ENCODE data around the gene WWOX. TPM values are rescaled to one million over a fixed set of nuclear protein-coding genes. Genes with fewer than 3 reads are reported as not detected.

The WWOX gene
- total and polyA plus RNA-seq, 10 donors = 5.9 to 90.3 (median 26.4) TPM

DNA sequence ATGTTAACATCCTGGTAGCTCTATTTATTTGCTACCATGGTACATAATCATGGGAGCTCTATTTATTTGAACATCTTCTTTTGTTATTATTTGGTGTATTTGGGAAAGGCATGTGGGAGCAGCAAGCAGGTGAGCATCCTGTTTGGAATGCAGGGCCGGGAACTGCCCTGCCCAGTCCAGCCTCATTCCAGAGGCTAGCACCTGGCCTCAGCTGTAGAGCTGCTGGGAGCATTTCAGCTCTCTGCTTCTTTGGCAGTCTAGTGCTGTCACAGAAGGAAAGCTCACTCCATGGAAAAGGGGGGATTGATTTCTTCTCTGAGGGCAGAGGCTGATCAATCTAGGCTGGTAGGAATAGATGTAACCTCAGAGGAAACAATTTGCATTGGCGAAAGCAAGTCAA lies 112.5 kb downstream of the WWOX start:
- Histone ChIP-seq H3K9me3 (no peaks in the 10 kb centered on the region), H3K27me3 (replicated peaks in 1 of 7) (no peaks in the 10 kb centered on the region), H3K4me3 (no peak overlapping the region), H3K36me3 (no peaks in the 10 kb centered on the region), H3K27ac (no peak overlapping the region), H3K4me1 (no peaks in the 10 kb centered on the region)
- intact Hi-C loops (cut with DNase I; ENCODE audit: low total_unique reads) = no loop called here
- WGBS, 5 donors = 88 to 99% (median 96%) methylated on average over 2 of the region's 2 CpGs
- TF ChIP-seq CTCF (IDR thresholded peaks at IDR 0.05 in 8 of 11, conservative IDR thresholded peaks at IDR 0.05 in 3 of 11) (no peak), POLR2A (IDR thresholded peaks at IDR 0.05) (no peak), POLR2AphosphoS5 (IDR thresholded peaks at IDR 0.05) (no peak)
- no peak for DNase-seq

DNA sequence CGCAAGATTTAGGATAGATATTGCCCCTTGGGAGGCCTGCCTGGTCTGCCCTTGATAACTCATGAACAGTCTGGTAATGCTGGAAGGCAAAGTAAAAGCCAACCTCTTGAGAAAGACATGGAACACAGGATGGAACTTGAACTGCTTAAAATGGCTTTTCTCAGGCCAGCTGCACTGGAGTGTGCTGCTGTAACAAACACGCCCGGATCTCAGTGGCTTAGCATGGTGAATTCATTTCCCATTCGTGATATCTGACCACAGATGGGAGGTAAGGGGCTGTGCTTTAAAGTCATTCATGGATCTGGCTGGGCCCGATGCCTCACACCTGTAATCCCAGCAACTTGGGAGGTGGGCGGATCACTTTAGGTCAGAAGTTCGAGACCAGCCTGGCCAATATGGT lies 113.2 kb downstream of the WWOX start:
- TF ChIP-seq POLR2AphosphoS5 (IDR thresholded peaks at IDR 0.05) (no peak), POLR2A (IDR thresholded peaks at IDR 0.05) (no peak), CTCF (IDR thresholded peaks at IDR 0.05 in 8 of 11, conservative IDR thresholded peaks at IDR 0.05 in 3 of 11) (no peak)
- no peak for DNase-seq
- Histone ChIP-seq H3K27me3 (replicated peaks in 1 of 7) (no peaks in the 10 kb centered on the region), H3K4me1 (no peaks in the 10 kb centered on the region), H3K27ac (no peak overlapping the region), H3K36me3 (no peaks in the 10 kb centered on the region), H3K4me3 (no peak overlapping the region), H3K9me3 (no peaks in the 10 kb centered on the region)
- 85 to 97% (median 95%) methylated on average over 7 of the region's 7 CpGs for WGBS, 5 donors
- intact Hi-C loops (cut with DNase I; ENCODE audit: low total_unique reads) = no loop called here

DNA sequence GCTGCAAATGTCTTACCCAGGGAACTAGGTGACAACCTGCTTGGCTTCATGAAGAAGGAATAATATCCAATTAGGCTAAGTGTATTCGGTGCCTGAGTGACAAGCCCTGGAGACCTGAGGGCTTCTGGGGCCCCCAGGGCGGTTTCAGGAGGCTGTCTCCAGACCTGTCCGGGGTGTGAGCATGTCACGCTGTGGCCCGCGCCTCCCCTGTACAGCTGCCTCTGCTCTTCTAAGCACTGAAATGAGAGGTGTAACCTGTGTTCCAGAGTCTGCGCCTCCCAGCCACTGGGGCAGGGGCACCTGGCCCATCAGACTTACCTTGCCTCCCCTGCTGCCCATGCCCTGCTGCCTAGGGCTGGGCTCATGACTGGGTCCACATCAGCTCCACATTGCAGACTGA lies 114.3 kb downstream of the WWOX start:
- no peak for DNase-seq
- TF ChIP-seq POLR2AphosphoS5 (IDR thresholded peaks at IDR 0.05) (no peak), CTCF (IDR thresholded peaks at IDR 0.05 in 8 of 11, conservative IDR thresholded peaks at IDR 0.05 in 3 of 11) (no peak), POLR2A (IDR thresholded peaks at IDR 0.05) (no peak)
- no peaks in the 10 kb centered on the region for H3K36me3 ChIP-seq
- H3K4me1 ChIP-seq = no peaks in the 10 kb centered on the region
- no peaks in the 10 kb centered on the region for H3K27me3 ChIP-seq (replicated peaks in 1 of 7)
- intact Hi-C loops (cut with DNase I; ENCODE audit: low total_unique reads) = no loop called here
- no peak overlapping the region for H3K4me3 ChIP-seq
- H3K9me3 ChIP-seq = no peaks in the 10 kb centered on the region
- 81 to 98% (median 95%) methylated on average over 7 of the region's 7 CpGs for WGBS, 5 donors
- no peak overlapping the region for H3K27ac ChIP-seq

DNA sequence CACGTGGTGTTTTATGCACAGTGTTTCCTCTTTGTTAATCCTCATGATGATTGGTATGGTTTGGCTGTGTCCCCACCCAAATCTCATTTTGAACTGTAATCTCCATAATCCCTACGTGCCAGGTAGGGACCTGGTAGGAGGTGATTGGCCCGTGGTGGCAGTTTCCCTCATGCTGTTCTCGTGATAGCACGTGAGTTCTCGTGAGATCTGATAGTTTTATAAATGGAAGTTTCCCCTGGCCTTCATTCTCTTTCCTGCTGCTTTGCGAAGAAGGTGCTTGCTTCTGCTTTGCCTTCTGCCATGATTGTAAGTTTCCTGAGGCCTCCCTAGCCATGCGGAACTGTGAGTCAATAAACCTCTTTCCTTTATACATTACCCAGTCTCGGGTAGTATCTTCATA lies 115.8 kb downstream of the WWOX start:
- no peak for DNase-seq
- H3K4me3 ChIP-seq = no peak overlapping the region
- intact Hi-C loops (cut with DNase I; ENCODE audit: low total_unique reads) = no loop called here
- 89 to 95% (median 93%) methylated on average over 9 of the region's 9 CpGs for WGBS, 5 donors
- no peaks in the 10 kb centered on the region for H3K4me1 ChIP-seq
- no peaks in the 10 kb centered on the region for H3K36me3 ChIP-seq
- TF ChIP-seq POLR2AphosphoS5 (IDR thresholded peaks at IDR 0.05) = no peak
- no peaks in the 10 kb centered on the region for H3K9me3 ChIP-seq
- no peaks in the 10 kb centered on the region for H3K27me3 ChIP-seq (replicated peaks in 1 of 7)
- H3K27ac ChIP-seq = no peak overlapping the region

DNA sequence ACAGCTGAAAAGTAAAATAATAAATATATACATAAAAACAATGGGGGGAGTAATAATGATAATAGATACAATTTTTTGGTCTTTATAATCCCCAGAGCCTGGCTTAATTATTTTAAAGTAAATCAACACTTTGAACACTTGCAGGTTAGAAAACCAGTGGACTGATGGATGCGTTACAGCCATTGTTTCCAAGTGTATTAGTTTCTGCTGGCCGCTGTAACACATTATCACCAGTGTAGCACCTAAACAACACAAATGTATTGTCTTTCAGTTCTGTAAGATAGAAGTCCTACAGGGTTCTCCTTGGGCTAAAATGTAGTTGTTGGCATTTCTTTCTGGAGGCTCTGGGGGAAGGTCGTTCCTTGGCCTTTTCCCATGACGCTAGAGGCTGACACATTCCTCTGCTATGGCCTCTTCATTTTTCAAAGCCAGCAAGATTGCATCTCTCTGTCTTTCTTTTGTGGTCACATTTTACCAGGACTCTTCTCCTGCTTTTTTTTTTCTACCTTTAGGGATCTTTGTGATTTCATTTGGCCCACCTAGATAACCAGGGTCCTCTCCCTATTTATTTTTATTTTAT lies 116.8 kb downstream of the WWOX start:
- no peak overlapping the region for H3K27ac ChIP-seq
- TF ChIP-seq POLR2A (IDR thresholded peaks at IDR 0.05) (no peak), CTCF (IDR thresholded peaks at IDR 0.05 in 8 of 11, conservative IDR thresholded peaks at IDR 0.05 in 3 of 11) (no peak), POLR2AphosphoS5 (IDR thresholded peaks at IDR 0.05) (no peak)
- H3K36me3 ChIP-seq = no peaks in the 10 kb centered on the region
- WGBS, 5 donors = 92 to 97% (median 95%) methylated on average over 4 of the region's 4 CpGs
- no peak overlapping the region for H3K4me3 ChIP-seq
- H3K4me1 ChIP-seq = no peaks in the 10 kb centered on the region
- no peaks in the 10 kb centered on the region for H3K27me3 ChIP-seq (replicated peaks in 1 of 7)
- H3K9me3 ChIP-seq = no peaks in the 10 kb centered on the region
- intact Hi-C loops (cut with DNase I; ENCODE audit: low total_unique reads) = no loop called here
- DNase-seq = no peak
